ENCODE data around the gene CEP295NL.

Gene CEP295NL, protein sequence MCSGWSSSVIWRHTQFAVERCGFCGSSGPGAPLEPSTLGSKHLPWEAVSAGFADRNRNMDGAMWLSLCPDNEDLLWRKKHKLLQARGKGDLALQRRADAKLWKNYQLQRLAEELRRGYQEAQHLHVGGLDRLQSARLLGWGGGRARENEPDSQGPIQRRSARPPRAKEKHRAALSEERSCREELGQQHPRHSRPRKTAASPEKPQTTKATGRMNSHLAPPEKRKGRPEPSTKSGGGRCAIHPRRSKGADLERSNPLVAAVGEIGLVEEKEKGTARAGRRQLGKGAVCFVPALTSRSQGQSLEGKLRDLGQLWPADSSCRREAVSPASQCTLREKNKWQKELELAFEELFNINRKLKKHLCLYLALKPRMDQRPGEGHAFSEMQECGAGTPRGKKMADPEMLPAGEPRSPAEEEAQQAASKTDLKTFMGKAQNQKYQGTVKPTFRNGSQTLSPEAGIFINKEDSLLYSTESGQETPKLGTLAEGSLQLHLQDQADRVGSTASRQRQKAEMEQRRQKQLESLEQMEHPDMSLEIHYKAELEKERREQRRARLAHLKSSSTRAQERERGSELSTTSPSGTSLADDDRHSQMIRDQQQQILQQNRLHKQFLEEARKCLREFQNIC

GRCh38 chr17:78903101-78903779 lies at the start of gene CEP295NL:
Gene CEP295NL, minus strand, starts transcription at chr17:78903201. Its CDS starts 1,373 bp downstream, at chr17:78901828.
- Histone ChIP-seq H3K4me1 (ENCODE audit: insufficient read depth, poor library complexity, severe bottlenecking) (peaks cover 7% of the 10 kb centered on the region), H3K27ac (ENCODE audit: poor library complexity, severe bottlenecking) (no peak within 1 kb of the TSS), H3K9me3 (ENCODE audit: severe bottlenecking) (no peaks in the 10 kb centered on the region), H3K4me3 (ENCODE audit: severe bottlenecking) (no peak within 1 kb of the TSS), H3K27me3 (ENCODE audit: insufficient read depth, poor library complexity, severe bottlenecking) (no peaks in the 10 kb centered on the region), H3K36me3 (ENCODE audit: low read depth) (peaks cover 7% of the 10 kb centered on the region; the same call in 1 of the 2 replicates)
- TF ChIP-seq CTCF (IDR thresholded peaks at IDR 0.05; ENCODE audit: poor library complexity, severe bottlenecking) = no peak
- no peak for ATAC-seq (ENCODE audit: low read depth)
- DNase-seq (ENCODE audit: low spot score) = no peak

DNA sequence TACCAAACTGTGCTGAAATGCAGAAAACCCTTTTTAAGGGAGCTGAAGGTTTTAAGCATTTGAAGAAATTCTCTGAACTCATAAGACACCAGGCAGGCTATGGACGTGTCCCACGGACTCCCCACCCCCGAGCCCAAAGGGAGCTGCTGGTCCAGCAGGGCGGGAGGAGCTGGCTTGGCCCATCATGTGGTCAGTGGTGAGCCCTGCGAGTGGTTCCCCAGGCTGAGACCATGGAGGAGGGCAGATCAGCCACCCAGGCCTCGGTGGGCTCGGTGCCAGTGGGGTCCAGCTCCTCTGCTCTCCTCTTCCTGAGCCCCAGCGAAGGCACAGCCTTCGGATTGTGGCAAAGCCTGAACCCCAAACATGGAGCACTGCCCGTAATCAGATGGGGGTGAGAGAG lies 49.7 kb upstream of the CEP295NL start:
- TF ChIP-seq CTCF (IDR thresholded peaks at IDR 0.05; ENCODE audit: poor library complexity, severe bottlenecking) = no peak
- H3K36me3 ChIP-seq (ENCODE audit: low read depth) = no peaks in the 10 kb centered on the region
- DNase-seq (ENCODE audit: low spot score) (no peak), ATAC-seq (ENCODE audit: low read depth) (no peak)
- no peak overlapping the region for H3K27ac ChIP-seq (ENCODE audit: poor library complexity, severe bottlenecking)
- H3K4me1 ChIP-seq (ENCODE audit: insufficient read depth, poor library complexity, severe bottlenecking) = no peaks in the 10 kb centered on the region
- no peak overlapping the region for H3K4me3 ChIP-seq (ENCODE audit: severe bottlenecking)
- H3K27me3 ChIP-seq (ENCODE audit: insufficient read depth, poor library complexity, severe bottlenecking) = no peaks in the 10 kb centered on the region
- H3K9me3 ChIP-seq (ENCODE audit: severe bottlenecking) = no peaks in the 10 kb centered on the region

GRCh38 chr17:78951967-78952551 lies 49.1 kb upstream of the CEP295NL start:
- no peak for ATAC-seq (ENCODE audit: low read depth)
- no peaks in the 10 kb centered on the region for H3K4me1 ChIP-seq (ENCODE audit: insufficient read depth, poor library complexity, severe bottlenecking)
- H3K9me3 ChIP-seq (ENCODE audit: severe bottlenecking) = no peaks in the 10 kb centered on the region
- H3K27me3 ChIP-seq (ENCODE audit: insufficient read depth, poor library complexity, severe bottlenecking) = no peaks in the 10 kb centered on the region
- H3K36me3 ChIP-seq (ENCODE audit: low read depth) = no peaks in the 10 kb centered on the region
- DNase-seq (ENCODE audit: low spot score) = no peak
- TF ChIP-seq CTCF (IDR thresholded peaks at IDR 0.05; ENCODE audit: poor library complexity, severe bottlenecking) = no peak
- no peak overlapping the region for H3K4me3 ChIP-seq (ENCODE audit: severe bottlenecking)
- no peak overlapping the region for H3K27ac ChIP-seq (ENCODE audit: poor library complexity, severe bottlenecking)

DNA sequence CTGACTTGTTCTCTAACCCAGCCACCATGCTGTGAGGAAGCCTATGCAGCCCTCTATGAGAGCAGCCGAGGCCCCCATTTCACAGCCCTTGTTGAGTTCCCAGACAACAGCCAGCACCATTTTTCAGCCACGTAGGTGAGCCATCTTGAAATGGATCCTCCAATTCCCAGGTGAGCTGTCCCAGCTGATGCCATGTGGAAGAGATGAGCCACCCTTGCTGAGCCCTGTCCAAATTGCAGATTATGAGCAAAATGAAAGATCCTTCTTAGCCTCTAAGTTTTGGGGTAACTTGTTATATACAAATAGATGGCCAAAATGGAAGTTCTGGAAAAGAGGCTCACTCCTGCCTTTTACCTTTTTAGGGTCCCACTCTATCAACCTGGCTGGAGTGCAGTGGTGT lies 47.9 kb upstream of the CEP295NL start:
- no peak overlapping the region for H3K4me3 ChIP-seq (ENCODE audit: severe bottlenecking)
- TF ChIP-seq CTCF (IDR thresholded peaks at IDR 0.05; ENCODE audit: poor library complexity, severe bottlenecking) = no peak
- no peaks in the 10 kb centered on the region for H3K4me1 ChIP-seq (ENCODE audit: insufficient read depth, poor library complexity, severe bottlenecking)
- no peak overlapping the region for H3K27ac ChIP-seq (ENCODE audit: poor library complexity, severe bottlenecking)
- no peaks in the 10 kb centered on the region for H3K9me3 ChIP-seq (ENCODE audit: severe bottlenecking)
- no peaks in the 10 kb centered on the region for H3K27me3 ChIP-seq (ENCODE audit: insufficient read depth, poor library complexity, severe bottlenecking)
- ATAC-seq (ENCODE audit: low read depth) = no peak
- no peak for DNase-seq (ENCODE audit: low spot score)
- no peaks in the 10 kb centered on the region for H3K36me3 ChIP-seq (ENCODE audit: low read depth)

Data from RWPE2 (cell line).